Upper lobe of left lung (tissue), 4 donors: ENCODE results near the gene IST1.

Source experiments
- POLR2A ChIP-seq, 4 donors: fragments of 450-650 bp; IDR thresholded peaks; one replicate each; pipeline ENCODE4 v1.5.1; 2016 to 2017; ENCODE audit warnings: antibody characterized with exemption in 4 of 4, mild to moderate bottlenecking in 2 of 4
- TF ChIP-seq, protein P1 (sequence below), 6 experiments: fragments of 450-650 bp in 4 of 6; fragments of 200-600 bp in 2 of 6; sonication (generic) in 2 of 6; IDR thresholded peaks; one replicate each; pipeline ENCODE4 v1.5.1; 2016 to 2019; ENCODE audit warnings: antibody characterized with exemption in 6 of 6

DNA sequence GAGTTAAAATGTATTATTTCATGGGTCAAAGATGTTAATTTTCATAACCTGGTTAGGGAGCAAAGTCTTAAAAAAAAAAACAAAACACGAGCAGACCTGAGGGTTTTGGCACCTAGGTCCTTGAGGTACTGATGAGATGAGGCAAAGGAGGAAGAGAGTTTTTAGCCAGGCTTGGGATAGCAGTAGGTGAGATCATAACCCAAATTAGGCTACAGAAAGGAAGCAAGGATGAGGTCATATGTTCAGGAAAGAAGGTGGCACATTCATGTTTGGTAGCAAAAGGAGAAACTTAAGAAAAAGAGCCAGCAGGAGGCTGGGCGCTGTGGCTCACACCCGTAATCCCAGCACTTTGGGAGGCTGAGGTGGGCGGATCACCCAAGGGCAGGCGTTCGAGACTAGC lies 46.7 kb upstream of the IST1 start:
- TF ChIP-seq, protein P1, sequence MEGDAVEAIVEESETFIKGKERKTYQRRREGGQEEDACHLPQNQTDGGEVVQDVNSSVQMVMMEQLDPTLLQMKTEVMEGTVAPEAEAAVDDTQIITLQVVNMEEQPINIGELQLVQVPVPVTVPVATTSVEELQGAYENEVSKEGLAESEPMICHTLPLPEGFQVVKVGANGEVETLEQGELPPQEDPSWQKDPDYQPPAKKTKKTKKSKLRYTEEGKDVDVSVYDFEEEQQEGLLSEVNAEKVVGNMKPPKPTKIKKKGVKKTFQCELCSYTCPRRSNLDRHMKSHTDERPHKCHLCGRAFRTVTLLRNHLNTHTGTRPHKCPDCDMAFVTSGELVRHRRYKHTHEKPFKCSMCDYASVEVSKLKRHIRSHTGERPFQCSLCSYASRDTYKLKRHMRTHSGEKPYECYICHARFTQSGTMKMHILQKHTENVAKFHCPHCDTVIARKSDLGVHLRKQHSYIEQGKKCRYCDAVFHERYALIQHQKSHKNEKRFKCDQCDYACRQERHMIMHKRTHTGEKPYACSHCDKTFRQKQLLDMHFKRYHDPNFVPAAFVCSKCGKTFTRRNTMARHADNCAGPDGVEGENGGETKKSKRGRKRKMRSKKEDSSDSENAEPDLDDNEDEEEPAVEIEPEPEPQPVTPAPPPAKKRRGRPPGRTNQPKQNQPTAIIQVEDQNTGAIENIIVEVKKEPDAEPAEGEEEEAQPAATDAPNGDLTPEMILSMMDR (IDR thresholded peaks at IDR 0.05): no peak
- TF ChIP-seq POLR2A (IDR thresholded peaks at IDR 0.05): no peak
